M059J (cell line): Measurements from ENCODE around the gene CD226. TPM values are rescaled to one million over a fixed set of nuclear protein-coding genes. Genes with fewer than 3 reads are reported as not detected.
A peak's percentile ranks its signal among the peaks of the same experiment; 100 is the strongest.
"Not testable (repeated sequence)": the region's sequence is repeated elsewhere in the genome, so short reads cannot be mapped to it uniquely, and the experiment has no call there.

Experiments used
- DNase-seq: peaks from one replicate; pipeline ENCODE4 v3.0.0-alpha.2; 2012; ENCODE audit warnings: low read depth
- total RNA-seq: library from RNA; depleted of rRNA; stranded (reverse); fragments of >200 nt; shearing (Covaris generic); gene quantifications from 2 replicates; pipeline ENCODE4 v1.2.3, GENCODE V29; 2014

CD226 gene
- total RNA-seq, 1 experiment from 2014 or later: 0.10 TPM

- no peak for DNase-seq
Measured at GRCh38 chr18:69908838-69909237, 38.8 kb downstream of the CD226 start.

DNA sequence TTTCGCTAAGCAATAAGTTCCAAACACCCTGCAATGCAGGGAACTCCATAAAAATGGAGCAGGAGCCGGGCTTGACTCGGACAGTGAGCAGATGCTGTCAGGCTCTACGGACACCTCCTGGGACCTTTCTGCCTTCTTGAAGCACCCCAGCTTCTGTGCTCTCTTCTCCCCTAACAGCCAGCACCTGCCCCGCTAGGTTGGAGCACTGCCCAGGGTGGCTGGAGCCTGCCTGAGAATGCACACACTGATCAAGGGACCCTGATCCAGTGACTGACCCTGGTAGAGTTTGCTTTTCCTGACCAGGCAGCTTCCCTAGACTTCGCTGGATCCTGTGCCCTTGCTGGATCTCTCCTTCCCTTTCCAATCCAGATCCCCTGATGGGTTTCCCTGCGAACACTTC, 40.9 kb downstream of the CD226 start:
- no peak for DNase-seq

- DNase-seq: no peak
Measured at GRCh38 chr18:69900941-69901340, 46.7 kb downstream of the CD226 start.

- not testable (repeated sequence) for DNase-seq
Measured at GRCh38 chr18:69899154-69899923, 48.3 kb downstream of the CD226 start.

GRCh38 chr18:69898241-69898861, 49.3 kb downstream of the CD226 start:
- DNase-seq: peak; percentile 17

DNA sequence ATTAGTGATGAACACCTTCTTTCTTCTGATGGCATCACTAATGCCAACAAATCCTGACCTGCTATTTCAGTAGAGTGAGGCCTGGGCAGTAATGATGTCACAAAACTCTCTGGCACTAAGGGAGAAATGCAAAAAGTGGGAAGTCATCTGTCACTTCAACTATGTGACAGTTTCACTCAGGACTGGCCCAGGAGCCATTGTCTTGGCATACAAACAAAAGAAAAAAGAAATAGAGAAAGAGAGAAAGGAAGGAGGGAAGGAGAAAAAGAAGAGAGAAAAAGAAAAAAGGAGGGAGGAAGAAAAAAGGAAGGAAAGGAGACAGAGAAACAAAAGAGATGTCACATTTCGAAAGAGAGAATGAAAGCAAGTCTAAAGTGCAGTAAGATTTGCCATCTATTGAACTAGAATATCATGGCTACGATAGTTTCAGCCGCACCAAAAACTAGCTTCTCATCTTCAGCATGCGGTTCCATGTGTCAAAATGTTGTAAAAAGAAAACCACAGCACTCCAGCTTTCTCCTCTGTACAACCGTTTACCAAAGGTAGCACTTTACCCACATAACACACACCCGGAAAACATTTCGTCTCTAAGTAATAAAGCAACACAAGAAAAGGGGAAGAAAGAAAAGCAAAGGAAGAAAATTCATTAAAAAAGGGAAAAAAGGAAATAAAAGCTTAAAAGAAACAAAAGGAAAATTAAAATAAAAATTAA, 50.1 kb downstream of the CD226 start:
- no peak for DNase-seq

GRCh38 chr18:69895066-69896047, 52.3 kb downstream of the CD226 start:
- no peak for DNase-seq

DNA sequence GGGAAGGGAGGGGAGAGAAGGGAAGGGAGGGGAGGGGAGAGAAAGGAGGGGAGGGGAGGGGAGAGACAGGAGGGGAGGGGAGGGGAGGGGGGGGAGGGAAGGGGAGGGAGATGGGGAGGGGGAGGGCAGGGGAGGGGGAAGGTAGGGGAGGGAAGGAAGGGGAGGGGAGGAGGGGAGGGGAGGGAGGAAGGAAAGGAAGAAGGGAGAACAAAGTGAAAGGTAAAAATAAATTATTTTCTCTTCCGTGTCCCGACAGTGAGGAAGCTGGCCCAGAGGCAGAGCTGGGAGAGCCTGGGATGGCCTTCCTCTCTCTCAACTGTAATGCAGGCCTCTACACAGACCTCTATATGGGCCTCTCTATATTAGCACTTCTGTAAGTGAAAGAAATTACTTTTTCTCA, 53.2 kb downstream of the CD226 start:
- no peak for DNase-seq

GRCh38 chr18:69890558-69890957, 57.1 kb downstream of the CD226 start:
- DNase-seq: no peak

DNA sequence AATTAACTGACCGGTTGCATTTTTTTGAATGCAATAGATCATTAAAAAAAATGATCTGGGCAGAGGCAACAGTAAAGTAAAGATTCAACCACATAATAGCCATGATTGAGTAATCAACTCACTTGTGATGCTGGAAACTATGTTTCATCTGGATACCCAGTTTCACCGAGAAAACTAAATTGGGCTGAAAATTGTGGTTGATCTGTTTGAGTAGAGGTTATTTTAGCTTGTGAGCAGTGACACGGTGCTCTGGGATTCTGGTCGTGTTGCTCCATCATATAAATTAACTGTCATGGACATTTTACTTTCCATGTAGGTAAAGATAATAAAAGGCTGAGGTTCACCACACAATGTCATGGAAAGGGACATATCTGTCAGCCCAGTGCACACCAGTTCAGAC, 58.7 kb downstream of the CD226 start:
- no peak for DNase-seq

DNA sequence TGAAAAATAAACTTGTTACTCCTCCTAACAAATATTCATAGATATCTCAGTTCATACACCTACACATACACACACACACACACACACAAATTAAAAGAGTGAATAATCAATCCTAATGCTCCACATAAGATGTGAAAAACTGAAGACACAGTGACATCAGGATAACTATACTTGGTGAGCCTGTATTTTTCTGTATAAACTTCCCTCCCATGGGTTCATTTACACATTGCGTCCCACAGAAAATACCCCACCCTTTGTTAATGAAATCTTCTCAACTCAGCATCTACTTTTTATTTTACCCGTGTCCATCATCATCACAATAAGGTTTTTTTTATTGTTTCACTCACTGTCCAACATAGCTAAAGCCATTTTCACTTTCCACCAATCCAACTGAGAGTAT, 60.4 kb downstream of the CD226 start:
- no peak for DNase-seq

DNA sequence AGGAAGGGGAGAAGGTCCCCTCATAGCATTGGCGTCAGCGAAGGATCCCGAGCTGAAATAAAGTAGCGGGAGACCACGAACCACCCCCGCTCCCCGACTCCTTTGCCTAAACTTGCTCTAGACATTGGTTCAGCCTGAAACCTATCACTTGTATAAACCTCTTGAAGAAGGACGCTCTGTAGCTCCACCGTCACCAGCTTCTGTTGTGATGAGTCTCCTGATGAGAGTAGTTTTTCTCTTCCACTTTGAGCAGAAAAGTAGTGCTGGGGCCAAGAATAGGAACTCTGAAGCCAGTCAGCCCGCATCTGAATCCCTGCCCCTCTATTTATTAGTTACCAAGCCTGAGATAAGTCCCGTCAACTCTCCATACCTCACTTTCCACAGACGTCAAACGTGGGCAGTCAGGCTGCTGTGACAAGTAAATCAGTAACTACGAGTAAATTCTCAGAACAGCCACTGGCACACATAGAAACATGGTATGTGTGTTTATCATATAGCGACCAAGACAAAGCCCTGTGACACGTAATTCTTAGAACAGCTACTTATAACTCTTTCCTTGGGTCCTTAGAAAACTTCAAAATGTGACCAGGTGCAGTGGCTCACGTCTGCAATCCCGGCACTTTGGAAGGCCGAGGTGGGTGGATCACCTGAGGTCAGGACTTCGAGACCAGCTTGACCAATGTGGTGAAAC, 61.7 kb downstream of the CD226 start:
- no peak for DNase-seq

GRCh38 chr18:69885355-69885754, 62.3 kb downstream of the CD226 start:
- DNase-seq: no peak

DNA sequence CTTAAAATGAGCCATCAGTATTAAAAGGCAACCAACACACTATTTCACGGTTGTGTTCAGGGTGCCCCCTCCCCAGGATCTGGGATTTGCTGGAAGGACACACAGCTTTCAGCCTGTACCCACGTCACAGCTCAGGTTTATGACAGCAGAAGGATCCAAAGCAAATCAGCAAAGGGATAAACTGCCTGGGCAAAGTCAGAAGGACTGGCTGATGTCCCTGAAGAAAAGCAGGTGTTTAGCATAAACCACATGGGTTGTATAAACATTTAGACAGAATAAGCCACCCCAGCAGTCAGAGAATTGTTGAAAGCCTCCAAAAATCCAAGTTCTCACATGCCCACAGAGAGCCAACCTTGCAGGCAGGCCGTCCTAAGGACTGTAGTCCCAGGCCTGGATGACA, 63.9 kb downstream of the CD226 start:
- DNase-seq: no peak

GRCh38 chr18:69882965-69883668, 64.6 kb downstream of the CD226 start:
- no peak for DNase-seq

DNA sequence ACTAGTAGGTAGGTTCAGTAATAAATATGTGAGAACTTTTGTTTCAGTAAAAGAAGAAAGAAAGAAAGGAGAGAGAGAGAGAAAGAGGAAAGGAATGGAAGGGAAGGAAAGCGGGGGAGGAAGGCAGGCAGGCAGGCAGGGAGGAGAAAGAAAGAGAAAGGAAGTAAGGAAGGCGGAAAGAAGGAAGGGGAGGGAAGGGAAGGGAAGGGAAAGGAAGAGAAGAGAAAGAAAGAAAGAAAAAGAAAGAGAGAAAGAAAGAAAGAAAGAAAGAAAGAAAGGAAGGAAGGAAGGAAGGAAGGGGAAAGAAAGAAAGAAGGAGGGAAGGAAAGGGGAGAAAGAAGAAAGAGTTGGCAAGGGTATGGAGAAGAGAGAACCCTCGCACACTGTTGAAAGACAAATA, 67.6 kb downstream of the CD226 start:
- DNase-seq: no peak

- DNase-seq: not testable (repeated sequence)
Measured at GRCh38 chr18:69879051-69879450, 68.6 kb downstream of the CD226 start.

DNA sequence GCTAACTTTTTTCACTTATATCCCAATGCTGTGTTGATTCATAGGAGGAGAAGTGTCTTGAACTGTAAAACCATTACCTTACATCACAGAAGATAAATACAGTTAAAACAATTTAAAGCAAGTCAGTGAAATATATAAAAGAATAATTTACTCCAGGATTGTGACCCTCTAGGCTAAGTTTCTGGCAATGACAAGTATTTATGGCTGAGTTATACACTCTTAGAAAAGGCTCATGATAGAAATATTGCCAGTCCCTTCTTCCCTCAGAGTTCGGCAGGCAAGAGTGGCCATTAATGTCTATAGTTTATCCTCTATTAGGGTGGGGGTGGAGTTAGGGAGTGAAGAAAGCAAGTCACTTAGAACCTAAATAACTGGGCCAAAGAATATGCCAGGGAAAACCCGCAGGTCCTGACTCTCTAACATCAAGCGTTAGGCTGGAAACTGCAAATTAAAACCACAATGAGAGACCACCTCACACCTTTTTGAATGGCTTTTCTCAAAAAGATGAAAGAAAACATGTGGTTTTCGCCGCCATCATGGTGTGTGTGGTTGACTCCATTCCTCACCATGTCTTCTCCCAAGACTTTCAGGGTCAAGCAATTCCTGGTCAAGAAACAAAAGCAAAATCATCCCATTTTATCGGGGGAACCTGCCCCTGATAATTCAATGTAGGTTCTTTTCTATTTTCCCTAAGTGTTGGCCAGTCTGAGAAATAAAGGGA, 69.3 kb downstream of the CD226 start:
- DNase-seq: no peak

DNA sequence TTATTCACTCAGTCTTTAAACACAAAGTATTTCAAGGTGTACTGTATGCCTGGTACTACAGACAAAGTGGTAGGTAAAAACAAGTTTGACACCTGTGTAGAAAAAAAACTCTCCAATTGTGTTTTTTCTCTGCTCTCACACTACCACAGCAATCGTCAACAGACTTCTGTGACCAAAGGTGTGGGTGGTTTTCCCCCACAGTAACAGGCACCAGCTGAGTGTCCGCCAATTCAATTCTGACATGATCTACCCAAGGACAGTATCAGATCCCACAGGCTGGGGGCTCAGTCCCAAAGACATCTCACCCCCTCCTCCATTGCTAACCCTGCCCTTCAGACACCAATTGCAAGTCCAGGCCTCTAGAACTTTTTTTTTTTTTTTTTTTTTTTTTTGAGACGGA, 71.2 kb downstream of the CD226 start:
- no peak for DNase-seq

GRCh38 chr18:69874058-69874457, 73.6 kb downstream of the CD226 start:
- peak; percentile 24 for DNase-seq
